H1 (cell line): Measurements from ENCODE around the gene CYP1A2.

Experiments
- CHD2 ChIP-seq: IDR thresholded peaks from 2 replicates; pipeline ENCODE4 v1.6.1; 2012; ENCODE audit warnings: low read length, improper control_type of control experiment
- CTCF ChIP-seq, 3 experiments: IDR thresholded peaks; 1 replicate in 2 of 3; 2 replicates in 1 of 3; pipeline versions ENCODE4 v1.5.1 to v1.6.1; 2011; ENCODE audit warnings: low read length in 3 of 3, mild to moderate bottlenecking in 3 of 3, inconsistent platforms in 2 of 3, low read depth in 1 of 3, moderate library complexity in 1 of 3; ENCODE audit not compliant: insufficient read depth in 1 of 3; ENCODE audit errors: control extremely low read depth in 1 of 3
- EGR1 ChIP-seq: IDR thresholded peaks from 2 replicates; pipeline ENCODE4 v1.6.1; 2011; ENCODE audit warnings: low read depth, low read length, borderline replicate concordance
- EP300 ChIP-seq, 2 experiments: IDR thresholded peaks; 1 replicate in 1 of 2; 2 replicates in 1 of 2; pipeline ENCODE4 v1.6.1; 2011 to 2012; ENCODE audit warnings: low read depth in 2 of 2, low read length in 2 of 2, mild to moderate bottlenecking in 2 of 2, borderline replicate concordance in 1 of 2, inconsistent platforms in 1 of 2, moderate library complexity in 1 of 2
- EZH2 ChIP-seq: fragments of 200-600 bp; sonication (generic); IDR thresholded peaks from 2 replicates; pipeline ENCODE4 v1.7.1; 2012; ENCODE audit warnings: low read depth, mild to moderate bottlenecking, moderate library complexity, low read length, inconsistent platforms; ENCODE audit not compliant: severe bottlenecking
- POLR2A ChIP-seq, 2 experiments: IDR thresholded peaks; 1 replicate in 1 of 2; 2 replicates in 1 of 2; pipeline ENCODE4 v1.6.1; 2011; ENCODE audit warnings: low read depth in 2 of 2, low read length in 2 of 2, mild to moderate bottlenecking in 2 of 2; ENCODE audit errors: control extremely low read depth in 1 of 2
- POLR2AphosphoS5 ChIP-seq: IDR thresholded peaks from 2 replicates; pipeline ENCODE4 v1.6.1; 2011; ENCODE audit warnings: low read depth, low read length
- YY1 ChIP-seq: IDR thresholded peaks from 2 replicates; pipeline ENCODE4 v1.6.1; 2011; ENCODE audit warnings: low read depth, mild to moderate bottlenecking, low read length

- TF ChIP-seq EGR1 (no peak), CHD2 (no peak), POLR2AphosphoS5 (no peak), POLR2A (IDR thresholded peaks at IDR 0.05; ENCODE audit: control extremely low read depth in 1 of 2, low read depth in 2 of 2, low read length in 2 of 2) (no peak), YY1 (no peak), CTCF (IDR thresholded peaks at IDR 0.05; ENCODE audit: control extremely low read depth in 1 of 3, insufficient read depth in 1 of 3, low read depth in 1 of 3, low read length in 3 of 3) (no peak), EP300 (IDR thresholded peaks at IDR 0.05; ENCODE audit: borderline replicate concordance in 1 of 2, low read depth in 2 of 2, low read length in 2 of 2) (no peak), EZH2 (no peak)
Measured at GRCh38 chr15:74709892-74710291, 38.8 kb upstream of the CYP1A2 start.
